DMS114 treated with DMSO at 0.1 percent for 48 hours (cell line): ENCODE results near the gene TPMT.

ENCODE experiments used
- DNase-seq: peaks from one replicate; lab custom pipeline; 2025; ENCODE audit not compliant: unreplicated experiment; lab: John Stamatoyannopoulos, UW

The TPMT gene

DNA sequence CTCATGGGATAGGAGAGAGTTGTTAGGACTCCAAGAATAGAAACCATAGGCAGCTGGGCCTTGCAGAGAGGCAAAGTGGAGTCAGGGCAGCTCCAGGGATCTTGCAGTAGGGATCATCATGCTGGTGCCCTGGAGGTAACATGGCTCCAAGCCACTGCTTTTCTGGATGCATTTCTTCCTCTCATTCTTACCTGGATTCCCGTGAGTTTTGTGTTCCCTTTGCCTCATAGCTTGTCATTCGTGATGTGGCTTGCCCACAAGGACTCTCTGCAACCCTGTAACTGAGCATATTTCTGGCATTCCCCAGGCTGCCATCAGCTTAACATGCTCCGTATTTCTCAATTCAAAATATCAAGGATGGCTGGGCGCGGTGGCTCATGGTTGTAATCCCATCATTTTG lies 37.7 kb downstream of the TPMT start:
- no peak for DNase-seq

DNA sequence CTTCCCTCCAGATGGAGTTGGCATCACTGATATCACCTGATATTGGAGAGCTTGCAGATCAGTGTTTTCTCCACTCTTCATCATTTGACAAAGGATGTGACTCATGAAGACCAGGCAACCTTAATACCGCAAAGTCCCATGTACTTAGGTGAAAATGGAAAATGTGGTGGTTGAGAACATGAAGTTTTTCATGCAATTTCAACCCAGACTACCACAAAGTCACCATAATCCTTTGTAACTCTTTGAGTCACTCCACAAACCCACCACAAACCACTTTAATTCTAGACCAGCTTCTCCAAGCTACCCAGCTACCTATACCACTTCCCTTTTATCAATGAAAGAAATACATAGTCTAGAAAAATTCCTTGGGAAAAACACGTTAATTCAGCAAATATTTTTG lies 39.5 kb downstream of the TPMT start:
- DNase-seq = no peak

DNA sequence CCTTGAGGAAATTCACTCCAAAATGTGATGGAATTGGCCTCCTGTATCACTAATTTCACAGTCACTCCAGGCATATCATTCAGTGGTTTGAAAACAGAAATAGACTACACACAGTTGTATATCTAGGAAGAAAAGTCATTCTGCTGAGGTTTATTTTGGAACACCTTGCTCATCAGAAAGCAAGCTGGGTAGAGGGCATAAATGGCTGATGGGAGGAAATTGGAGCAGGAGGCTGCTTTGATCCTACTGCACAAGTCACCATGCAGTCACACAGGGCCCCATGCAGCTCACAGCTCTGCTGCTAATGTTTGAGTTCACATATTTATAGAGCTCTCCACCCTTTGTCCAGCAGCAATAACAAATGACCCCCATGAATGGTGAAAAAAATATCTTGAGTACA lies 44.7 kb downstream of the TPMT start:
- no peak for DNase-seq

DNA sequence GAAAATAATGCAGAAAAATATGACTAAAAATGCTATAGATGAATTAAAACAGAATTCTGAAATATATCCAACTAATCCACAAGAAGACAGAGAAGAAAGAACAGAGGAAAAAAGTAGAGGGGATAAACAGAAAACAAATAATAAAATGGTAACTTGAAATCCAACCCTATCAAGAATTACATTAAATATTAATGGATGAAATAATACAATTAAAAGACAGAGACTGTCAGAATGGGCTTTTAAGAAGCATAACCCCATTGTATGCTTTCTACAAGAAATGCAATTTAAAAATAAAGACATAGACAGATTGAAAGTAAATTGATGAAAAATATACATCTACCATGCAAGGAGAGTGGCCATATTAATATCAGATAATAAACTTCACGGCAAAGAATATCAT lies 47.8 kb downstream of the TPMT start:
- DNase-seq = no peak

DNA sequence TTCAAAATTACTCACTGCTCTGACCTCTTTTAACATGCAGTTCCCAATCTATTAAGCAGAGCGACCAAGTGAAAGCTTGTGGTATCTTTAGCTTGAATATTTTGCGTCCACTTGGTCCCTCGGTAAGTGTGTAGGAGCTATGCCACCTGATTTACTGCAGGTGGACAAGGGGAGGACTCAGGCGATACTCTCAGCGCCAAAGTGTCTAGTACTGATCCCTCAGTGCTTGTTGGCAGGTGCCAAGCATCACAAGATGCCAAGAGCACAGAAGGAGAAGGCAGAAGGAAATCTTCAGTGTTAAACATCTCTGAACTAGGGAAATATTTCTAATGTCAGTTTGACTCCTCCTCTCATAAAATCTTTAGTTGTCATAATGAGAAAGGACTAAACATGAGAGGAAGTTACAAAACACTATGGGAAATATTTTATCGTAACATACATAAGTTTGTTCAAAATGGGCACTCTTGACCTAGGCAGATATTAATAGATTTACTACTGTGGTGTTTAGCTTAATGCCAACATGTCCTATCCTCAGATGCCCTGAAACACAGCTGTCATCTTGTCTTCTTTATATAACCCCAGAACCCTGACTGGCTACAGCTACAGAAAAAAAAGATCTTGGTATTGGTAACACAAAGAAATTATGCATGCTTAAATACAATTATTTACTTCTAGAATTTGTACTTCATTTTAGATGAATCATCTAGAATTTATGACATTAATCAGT lies 51.9 kb downstream of the TPMT start:
- no peak for DNase-seq

DNA sequence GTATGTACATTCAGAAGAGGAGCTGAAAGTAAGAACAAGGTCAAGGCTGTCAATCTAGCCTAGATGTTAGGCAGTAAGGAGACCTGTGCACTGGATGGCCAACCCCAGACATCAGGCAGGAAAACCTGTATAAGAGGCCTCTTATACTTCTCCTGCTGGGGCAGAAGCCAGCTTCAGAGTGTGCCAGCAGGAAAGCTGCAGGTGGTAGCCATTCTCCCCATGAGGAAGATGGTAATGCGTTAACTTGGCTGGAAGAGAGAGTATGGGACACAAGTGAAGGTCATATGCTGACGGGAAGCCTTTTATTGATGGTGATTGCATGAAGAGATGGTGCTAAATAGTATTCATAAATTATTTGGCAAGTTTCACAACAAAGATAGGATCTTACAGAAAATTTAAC lies 53.0 kb downstream of the TPMT start:
- DNase-seq = no peak

DNA sequence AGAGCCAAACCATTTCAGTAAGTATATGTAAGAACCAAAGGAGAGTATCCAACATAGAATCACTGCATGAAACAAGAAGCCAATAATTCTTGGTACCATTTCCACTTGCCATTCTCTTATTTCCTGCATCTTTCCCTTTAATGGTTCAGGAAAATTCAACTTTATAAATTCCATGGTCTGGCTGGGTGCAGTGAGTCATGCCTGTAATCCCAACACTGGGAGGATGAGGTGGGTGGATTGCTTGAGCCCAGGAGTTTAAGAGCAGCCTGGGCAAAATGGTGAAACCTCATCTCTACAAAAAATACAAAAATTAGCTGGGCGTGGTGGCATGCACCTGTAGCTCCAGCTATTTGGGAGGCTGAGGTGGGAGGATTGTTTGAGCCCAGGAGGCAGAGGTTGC lies 53.6 kb downstream of the TPMT start:
- DNase-seq = no peak

DNA sequence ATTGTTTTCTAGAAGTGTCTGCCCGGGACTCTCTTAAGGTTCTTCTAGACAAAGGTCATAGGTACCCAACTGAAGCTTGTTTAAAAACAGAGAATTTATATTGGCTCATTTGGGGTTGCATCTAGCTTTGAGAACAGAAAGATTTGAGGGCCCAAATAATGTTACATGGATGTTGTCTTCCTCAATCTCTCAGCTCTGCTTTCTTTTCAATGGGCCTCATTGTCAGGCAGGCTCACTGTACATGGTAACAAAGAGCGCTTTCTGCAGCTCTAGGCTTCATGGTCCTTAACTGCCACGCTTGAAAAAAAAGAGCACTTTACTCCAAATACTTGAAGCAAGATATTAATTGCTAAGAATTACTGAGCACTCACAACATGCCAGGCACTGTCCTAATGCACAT lies 54.6 kb downstream of the TPMT start:
- no peak for DNase-seq

DNA sequence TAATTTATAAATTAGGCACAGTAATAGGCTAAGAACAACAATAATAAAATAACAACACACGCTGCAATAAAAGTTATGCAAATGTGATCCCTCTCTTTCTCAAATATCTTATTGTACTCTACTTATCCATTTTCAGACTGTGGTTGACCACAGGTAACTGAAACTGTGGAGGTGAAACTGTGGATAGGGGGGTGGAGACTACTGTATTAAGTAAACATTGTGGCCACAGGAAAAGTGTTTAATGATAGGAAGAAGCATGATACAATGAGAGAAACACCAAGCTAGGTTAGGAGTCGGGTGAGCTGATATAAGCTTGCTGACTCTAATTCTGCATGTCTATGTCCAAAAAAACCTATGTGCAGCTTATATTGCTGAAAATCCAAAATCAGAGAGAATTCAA lies 55.4 kb downstream of the TPMT start:
- no peak for DNase-seq

DNA sequence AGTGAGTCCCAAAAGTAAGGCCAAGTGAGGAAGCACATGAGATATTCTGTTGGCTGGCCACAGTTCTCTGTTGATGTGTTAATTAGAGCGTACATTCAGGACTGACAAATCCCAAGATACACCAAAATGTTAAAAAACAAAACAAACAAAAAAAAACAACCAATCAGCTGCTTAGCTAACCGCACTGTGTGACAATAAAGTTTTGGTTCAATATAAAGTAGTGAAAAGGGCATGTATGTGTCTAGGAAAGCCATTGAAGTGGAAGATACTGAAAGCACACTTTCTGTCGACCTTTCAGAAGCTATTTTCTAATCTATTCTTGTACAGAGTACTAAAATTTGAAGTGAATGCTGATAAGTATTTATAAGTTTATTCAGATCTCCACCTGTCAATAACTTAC lies 58.5 kb downstream of the TPMT start:
- DNase-seq = no peak

DNA sequence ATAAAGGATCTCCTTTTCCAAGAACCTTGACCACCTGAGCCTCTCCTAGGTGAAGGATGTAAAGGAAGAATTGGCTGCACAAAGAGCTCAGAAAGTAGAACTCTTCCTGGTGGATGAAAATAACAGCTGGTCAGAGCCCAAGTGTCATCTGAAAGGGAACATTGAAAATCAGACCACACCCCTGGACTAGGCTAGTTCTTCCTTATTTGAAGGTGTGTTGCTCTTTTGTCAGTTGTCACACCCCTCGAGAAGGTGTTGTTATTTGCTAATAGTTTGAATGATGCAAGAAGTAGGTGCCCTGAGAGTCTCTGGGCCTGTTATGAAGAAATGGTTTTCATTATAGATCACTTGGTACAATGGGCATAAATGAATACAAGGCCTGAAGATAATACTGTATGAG lies 63.5 kb downstream of the TPMT start:
- DNase-seq = no peak

DNA sequence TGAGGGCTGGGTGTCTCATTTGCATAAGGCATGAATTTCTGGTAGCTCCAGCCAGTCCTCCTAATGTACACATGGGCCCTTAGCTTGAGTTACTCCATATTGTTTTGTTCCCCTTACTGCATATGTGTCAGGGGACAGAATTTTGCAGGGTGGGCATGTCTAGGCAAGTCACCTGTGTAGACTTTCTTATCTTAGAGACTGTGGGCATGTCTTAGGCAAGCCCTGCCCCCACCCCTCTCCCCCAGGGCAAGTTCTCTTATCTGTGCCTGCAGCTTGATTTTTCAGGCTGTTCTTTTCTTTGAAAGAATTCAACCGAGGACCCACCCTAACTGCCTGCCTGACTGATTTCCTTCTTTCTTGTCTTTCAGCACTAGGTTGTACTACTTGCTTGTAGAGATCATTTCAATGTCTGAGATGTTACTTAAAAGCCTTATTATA lies 64.5 kb downstream of the TPMT start:
- DNase-seq = no peak

DNA sequence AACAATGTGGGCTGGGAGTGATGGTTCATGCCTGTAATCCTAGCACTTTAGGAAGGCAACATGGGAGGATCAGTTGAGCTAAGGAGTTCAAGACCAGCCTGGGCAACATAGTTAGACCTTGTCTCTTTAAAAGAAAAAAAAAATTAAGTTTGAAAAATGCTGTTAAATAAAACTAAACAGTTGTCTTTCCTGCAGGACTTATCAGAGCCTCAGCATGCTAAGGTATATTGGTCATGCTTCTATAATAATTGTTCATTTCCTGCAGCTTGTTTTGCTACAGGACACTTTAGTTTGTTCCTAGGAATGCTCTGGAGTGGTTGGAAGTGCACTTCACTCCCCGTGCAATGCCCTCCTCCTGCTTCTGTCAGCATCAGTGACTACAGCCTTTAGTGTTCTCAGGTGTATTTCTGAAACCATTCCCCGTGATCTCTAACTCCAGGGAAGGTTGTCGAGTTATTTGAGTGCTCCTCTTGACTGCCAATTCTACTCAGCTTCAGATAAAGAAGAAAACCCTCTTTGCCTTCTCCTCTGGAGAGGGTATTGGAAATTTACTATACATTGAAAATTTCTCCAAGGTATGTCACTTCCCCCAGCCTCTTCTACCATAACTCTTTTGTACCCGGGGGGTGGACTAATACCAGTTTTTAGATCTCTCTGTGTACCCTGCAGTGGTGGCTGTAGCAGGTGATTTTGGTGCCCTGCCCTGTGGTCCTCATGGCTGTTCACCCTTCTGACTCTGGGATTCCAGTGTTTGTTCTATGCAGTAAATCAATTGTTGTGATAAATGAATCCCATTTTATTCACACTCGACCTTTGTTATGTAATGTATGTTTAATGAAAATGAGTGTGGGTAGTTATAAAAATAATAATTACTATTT lies 66.2 kb downstream of the TPMT start:
- DNase-seq = no peak

DNA sequence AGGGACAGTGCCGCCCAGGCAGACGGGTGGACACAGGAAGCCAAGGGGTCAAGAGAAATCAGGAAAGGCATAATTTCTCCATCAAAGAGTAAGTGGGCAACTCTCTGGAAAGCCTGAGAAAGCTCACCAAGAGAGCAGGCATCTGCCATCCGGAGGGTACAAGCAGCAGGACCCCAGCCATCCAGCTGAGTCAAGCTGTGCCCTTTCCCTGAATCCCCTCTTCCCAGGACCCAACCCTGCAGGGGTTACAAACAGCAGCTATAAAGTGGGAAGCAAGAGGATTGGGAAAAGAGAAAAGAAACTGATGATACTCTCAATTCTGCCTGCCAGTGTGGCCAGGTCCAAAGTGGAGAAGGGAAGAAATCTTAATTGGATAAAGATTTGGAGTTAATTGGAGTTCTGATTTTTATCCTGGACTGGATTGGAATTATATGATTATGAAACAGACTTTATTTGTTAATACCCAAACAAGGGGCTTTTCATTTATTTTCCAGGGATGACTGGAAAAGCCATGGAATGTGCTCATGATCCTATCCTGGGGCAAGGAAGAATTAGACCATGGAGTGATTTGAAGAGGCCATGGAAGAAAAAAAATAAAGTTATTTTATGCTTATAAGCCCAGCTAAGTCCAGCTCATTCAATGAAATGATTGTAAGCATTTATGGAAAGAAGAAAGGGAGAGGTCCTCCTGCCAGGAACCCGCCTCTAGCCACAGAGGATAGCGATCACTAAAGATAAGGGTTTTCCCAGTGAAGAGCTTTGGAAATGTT lies 67.3 kb downstream of the TPMT start:
- DNase-seq = no peak

DNA sequence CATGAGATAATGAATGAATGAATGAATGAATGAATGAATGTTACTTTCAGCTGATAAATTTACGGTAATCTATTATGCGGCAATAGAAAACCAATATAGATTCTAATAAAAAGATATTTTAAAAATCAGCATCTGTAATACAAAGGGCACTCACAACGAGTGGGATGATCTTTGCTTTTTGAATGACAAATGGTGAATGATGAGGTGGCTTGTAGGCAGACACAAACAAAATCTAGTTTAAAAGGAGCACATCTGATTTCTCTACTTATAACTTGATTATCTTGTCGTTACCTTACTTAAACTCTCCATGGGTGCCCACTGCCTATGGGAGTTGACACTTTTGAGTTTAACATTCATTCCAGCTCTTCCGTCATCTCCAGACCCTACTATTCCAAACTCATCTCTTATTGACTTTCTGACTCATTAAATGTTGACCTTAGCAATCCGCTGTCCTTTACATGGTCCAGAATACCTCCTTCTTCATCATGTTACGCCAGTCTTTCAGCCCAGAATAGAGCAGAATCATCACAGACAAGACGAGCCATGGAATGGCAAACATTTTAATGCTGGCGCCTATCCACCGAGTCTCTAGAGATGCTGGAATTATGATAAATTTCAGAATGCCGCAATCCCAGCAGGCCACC lies 73.7 kb downstream of the TPMT start:
- no peak for DNase-seq

DNA sequence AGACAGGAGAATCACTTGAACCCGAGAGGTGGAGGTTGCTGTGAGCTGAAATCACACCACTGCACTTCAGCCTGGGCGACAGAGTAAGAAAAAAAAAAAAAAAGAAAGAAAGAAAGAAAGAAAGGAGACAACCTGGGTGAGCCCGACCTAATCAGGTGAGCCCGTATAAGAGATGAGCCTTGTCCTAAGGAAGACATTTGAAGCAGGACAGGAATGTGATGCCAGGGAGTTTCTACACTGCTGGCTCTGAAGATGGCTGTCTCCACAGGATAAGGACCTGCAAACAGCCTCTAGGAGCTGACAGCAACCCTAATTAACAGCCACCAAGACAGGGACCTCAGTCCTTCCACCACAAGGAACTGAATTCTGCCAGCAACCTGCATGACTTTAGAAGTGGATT lies 74.3 kb downstream of the TPMT start:
- no peak for DNase-seq

DNA sequence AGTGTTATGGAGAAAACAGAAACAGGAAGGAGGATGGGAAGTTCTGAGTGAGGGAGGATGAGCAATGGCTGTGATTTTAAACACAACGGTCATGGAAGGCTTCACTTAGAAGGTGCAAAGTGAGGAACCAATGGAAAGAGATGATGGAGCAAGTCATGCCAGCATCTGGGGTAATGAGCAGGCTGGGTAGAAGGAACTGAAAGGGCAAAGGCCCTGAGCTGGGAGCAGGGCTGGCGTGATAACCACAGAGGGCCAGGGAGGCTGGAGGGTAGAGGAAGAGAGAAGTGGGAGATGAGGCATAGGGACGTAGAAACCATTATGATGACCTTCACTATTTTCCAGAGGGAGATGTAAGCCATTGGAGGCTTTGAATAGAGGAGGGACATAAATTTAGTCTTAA lies 76.0 kb downstream of the TPMT start:
- no peak for DNase-seq
